Amniotic epithelial cell (primary cell): ENCODE results near the gene GTPBP4.
"Not testable (repeated sequence)": the region's sequence is repeated elsewhere in the genome, so short reads cannot be mapped to it uniquely, and the experiment has no call there.

ENCODE experiments used
- DNase-seq: peaks from one replicate; pipeline ENCODE4 v3.0.0-alpha.2; 2010; ENCODE audit warnings: low read depth

Gene GTPBP4

DNA sequence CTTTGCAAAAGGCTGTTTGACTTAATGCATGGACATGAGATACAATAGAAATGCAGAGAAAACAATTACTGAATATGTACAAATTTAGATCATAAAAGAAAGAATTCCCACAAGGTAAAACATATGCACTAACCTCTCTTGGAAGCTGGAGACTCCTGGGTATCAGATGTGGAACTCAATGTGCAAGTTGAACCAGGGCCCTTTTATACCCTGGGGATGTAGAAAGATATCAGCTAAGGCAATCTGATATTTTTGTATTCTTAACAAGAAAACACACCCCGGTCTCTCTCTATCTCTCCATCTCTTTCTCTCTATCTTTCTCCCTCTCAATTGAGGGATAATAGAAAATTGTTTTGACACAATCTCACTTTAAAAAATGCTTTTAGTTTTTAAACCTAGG, 37.4 kb downstream of the GTPBP4 start, which contains the start of gene IDI2:
Gene IDI2, minus strand, starts transcription at position 177 of the 400 bp plus-strand sequence. CDS start 1,136 bp downstream, outside the sequence.
- DNase-seq: no peak

DNA sequence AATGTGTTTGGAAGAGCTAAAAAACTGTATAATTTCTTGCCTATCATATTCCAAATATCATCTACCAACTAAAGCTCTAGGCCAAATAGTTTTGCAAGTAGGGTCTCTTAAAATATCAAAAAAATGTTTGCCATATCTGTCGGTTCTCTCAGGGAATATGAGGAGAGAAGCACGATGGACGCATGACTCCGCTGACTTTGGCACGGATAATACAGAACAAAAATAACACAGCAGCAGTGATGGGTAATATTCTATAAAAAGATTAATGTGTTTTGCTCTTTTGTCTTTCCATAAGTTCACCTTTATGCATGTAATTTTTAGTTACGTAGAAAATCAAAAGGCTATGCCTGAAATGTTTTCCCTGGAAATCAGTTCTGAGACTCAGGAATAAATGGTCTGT, 38.3 kb downstream of the GTPBP4 start:
- no peak for DNase-seq

DNA sequence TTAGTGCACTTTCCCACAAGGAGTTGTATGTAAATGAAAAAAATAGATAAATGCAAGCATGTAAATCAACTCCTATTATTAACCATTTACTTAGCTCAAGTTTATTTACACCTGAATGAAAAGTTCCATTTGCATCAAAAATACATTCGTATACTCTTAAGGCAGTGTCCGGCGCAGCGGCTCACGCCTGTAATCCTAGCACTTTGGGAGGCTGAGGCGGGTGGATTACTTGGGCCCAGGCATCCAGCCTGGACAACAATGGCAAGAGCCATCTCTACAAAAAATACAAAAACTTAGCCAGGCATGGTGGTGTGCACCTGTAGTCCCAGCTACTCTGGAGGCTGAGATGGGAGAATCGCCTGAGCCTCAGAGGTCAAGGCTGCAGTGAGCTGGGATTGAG, 41.6 kb downstream of the GTPBP4 start:
- no peak for DNase-seq

DNA sequence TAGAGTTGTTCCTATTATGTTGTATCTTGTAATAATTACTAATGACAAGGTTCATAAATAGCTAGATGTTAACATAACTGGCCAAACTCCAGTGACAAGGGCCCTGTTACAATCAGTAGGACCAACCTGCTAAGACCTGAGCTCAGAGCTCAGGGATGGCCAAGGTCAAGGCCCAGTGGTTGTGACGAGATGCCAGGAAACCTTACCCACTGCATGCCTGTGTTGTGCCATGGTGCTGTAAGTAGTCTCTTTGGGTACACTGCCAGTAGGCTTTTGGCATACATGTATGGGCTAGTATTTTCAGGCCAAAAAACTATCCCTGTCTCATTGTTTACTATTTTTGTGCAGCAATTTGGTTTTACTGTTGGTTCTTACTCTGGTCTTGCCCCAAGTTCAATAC, 45.4 kb downstream of the GTPBP4 start:
- DNase-seq: no peak

DNA sequence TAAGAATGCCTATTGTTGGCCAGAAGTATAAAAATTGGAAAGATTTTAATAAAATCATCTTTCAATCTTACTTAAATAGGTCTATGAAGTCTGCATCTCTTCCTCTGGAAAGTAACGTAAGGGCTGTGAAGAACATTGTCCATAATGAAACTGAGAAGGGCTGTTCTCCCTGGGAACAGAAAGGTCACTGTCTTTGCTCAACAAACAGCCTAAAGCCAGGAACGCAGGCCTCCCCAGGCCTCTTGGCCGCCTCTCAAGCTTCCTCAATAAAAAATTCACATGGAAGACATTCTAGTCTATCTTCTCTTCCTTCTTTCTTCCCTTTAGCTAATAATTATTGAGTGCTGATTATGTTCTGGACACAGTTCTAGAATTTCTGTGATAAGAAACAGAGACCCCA, 46.5 kb downstream of the GTPBP4 start:
- DNase-seq: no peak

DNA sequence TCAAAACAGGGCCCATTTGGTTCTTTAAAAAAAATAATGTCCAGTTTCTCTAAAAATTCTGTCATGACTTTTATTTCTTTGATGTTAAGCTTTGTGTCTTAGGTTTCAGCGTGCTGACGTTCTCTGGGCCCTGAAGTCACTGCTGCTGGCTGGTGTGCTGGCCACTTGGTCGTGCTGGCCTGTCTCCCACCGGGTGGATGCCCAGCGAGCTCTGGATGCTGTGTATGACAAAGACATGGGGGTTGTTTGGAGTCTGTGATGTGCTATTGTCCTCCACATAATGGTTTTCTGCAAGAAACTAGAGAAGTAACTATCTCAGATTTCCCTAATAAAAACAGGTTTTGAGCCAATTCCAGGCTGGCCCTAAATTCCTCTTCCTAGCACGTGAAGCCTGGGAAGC, 47.0 kb downstream of the GTPBP4 start:
- DNase-seq: no peak

DNA sequence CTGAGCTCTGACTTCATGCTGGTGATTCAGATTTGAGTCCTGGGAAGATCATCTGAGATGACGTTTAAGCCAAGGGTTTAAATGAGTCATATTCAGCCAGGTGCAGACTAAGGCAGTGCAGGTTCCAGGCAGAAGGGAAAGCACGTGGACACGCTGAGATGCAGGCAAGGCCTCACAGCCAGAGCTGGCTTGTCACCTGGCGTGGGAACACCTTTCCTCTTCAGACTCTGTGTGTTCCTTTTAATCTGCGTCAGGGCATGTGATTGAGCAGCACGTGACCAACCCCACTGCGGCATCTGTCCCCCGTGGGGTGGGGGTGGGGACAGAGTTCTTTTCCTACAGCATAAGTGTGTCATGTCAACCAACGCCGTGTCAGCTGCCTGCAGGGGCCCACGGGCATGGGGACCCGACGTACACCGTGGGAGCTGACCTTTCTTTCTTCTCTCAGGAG, 48.1 kb downstream of the GTPBP4 start:
- DNase-seq: peak; percentile 86

DNA sequence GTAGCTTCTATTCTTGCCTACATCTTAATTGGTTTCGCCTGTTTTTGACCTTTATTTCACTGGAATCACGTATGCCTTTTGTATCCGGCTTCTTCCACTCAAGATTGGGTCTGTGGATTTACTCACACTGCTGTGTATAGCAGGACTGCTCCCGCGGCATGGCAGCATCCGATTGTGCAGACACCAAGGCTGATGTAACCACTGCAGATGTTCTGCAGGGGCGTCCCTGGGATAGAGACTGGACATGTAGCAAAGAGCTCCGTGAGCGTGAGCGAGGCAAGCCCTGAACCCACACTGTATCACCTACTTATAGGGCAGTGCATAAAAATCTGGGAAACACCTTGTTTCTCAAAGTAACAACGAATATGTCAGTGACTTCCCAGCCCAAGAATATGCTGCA, 48.9 kb downstream of the GTPBP4 start:
- no peak for DNase-seq

DNA sequence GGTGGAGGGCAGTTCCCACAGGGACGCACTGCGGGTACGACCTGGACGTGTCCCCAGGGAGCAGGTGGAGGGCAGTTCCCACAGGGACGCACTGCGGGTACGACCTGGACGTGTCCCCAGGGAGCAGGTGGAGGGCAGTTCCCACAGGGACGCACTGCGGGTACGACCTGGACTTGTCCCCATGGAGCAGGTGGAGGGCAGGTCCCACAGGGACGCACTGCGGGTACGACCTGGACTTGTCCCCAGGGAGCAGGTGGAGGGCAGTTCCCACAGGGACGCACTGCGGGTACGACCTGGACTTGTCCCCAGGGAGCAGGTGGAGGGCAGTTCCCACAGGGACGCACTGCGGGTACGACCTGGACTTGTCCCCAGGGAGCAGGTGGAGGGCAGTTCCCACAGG, 50.5 kb downstream of the GTPBP4 start:
- not testable (repeated sequence) for DNase-seq

DNA sequence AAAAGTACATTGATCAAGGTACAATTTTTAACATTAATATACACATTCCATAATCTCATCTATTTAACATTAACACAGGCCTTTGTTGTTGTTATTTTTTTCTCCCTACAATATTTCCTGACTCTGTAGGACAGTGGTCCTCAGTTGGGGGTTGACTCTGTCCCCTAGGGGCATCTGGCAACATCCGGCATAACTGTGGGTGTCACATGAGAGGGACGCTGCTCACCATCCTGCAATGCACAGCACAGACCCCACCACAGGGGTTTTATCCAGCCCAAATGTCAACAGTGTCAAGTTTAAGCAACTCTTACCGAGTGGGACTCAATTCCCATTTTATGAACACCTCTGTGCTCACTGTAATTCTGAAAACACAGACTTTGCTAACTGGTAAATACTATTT, 51.9 kb downstream of the GTPBP4 start:
- DNase-seq: no peak

DNA sequence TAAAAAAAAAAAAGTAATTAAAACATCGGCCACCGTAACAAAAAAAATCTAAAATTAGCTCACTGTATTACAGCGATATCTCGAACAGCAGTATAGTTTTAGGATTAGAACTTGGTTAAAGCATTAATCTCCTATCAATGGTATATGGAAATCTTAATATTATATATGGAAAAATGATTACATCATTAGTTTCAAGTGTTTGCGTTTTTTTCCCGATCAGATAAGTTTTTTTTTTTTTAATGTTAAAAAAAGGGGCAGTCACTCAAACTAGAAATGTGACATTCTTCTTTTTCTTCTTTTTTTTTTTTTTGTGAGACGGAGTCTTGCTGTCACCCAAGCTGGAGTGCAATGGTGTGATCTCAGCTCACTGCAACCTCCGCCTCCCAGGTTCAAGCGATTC, 53.3 kb downstream of the GTPBP4 start:
- no peak for DNase-seq

DNA sequence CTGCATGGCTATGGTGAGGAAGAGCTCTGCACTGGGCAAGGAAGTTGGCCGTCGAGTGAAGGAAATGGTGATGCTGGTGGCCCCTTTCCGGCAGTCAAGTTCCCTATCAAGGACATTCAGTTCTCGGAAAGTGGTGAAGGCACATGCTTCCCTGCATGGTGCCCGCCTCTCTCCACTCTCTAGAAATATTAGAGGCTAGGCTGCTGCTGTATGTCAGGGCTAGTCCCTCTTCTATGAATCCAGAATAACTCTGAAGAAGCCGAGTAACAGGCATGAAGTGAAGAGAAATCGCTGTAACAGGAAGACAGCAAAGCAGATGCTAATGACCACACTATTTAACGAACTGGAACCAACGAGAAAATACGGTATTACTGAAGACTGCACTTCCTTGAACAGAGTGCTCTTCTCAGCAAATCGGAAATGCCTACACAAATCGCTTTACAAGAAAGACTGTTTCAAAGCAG, 55.3 kb downstream of the GTPBP4 start:
- DNase-seq: no peak

DNA sequence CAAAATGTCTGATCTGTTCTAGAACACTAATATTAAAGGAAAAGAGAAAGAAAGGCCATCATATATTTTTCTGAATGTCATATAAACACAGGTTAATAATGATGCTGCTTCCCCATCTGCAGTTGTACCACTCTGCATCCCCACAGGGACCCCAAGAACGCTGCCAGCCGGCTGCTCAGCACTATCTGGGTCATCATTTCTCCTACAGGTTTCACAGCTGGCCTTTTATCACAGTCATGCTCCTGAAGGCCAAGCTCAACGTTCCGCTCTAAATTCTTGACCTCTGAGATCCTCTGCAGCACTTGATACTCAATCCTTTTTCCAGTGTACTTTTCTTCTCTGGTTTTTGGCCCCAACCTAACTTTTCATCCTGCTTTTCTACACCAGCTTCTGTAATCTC, 55.9 kb downstream of the GTPBP4 start:
- no peak for DNase-seq

DNA sequence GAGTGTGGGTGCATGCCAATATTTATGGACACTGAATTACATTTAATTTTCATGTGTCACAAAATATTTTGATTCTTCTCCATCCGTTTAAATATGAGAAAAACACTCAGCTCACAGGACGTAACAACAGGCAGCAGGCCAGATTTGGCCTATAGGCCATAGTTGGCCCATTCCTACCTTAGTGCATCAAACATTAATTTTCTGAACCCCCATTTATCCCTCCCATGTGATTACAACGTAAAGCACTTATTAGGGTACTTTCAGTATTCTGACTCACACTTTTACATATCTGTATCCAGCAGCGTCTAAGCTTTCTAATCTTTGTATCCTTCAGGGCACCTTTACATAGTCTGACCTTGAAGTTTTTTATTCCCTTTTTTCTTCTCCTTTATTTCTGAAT, 56.7 kb downstream of the GTPBP4 start:
- no peak for DNase-seq

DNA sequence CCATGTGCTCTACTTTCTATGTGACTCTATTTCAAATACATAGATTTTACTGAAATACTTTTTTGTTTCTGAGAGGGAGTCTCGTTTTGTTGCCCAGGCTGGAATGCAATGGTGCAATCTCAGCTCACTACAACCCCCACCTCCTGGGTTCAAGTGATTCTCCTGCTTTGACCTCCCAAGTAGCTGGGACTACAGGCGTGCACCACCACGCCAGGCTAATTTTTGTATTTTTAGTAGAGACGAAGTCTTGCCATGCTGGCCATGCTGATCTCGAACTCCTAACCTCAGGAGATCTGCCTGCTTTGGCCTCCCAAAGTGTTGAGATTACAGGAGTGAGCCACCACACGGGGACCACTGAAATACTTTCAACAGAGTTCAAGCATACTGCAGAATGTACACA, 57.2 kb downstream of the GTPBP4 start:
- no peak for DNase-seq

DNA sequence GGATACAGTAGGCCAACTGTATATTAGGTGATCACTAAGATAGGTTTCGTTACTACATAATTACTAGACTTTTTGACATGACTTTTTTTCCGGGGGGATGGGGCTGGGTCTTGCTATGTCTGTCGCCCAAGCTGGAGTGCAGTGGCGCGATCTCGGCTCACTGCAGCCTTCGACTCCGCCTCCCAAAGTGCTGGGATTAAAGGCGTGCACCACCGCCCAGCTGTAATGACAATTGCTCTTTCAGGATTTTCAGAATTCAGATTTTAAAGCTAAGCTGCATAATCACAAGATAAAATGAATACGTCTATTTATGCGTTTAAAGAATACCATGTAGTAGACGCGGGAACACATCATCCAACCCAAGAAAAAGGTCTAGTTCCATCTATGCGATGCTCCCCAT, 59.7 kb downstream of the GTPBP4 start:
- no peak for DNase-seq

DNA sequence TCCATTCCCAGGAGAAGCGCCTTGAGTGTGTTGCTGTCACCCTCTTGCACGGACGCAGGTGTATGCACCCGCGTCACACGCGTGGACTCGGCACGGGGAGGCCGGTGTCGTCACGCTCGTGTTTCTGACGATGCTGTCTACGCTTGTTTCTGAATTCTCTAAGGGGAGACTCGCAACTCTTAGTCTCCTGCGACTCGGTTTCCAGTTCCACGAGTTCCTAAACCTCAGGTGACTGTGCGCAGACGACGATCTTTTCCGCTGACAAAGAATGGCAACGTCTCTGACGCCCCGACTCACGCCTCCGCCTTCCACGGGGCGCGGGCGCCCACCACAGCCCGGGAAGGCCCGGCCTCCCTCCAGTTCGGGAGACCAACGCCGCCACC, 60.1 kb downstream of the GTPBP4 start:
- DNase-seq: no peak

DNA sequence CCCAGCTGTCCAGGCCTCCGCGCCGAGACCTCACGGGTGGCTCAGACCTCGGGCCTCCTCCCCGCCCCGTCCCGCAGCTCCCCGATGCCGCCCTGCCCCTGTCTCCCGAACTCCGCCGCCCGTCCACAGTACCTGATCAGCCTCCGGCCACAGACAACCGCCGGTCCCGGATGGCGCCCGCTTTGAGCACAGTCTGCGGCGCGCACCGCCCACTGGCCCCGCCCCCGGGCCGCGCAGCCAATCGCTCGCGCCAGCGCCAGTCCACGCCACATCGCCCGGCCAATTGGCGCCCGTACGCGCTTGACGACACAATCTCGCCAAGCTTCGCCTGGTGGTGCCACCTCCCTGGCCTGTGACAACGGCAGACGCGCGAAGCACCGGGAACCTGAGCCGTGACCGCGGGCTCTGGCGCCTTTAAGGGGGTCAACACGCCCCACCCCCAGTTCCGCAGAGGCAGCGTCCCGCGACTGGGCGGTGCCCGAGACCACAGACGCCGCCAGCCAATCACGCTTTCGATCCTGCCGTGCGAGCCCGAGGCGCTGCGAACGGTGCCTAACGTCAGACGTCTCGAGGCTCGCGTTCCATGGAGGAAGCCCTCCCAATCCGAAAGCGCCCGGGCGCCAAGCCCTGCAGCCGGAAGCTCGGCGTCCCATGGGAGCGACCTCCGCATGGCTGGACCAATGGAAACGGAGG, 60.6 kb downstream of the GTPBP4 start, which contains the start of gene IDI1:
Gene IDI1, minus strand, starts transcription at position 388 of the 693 bp plus-strand sequence. Its CDS starts 116 bp downstream, at position 272.
- peak; percentile 98 for DNase-seq

DNA sequence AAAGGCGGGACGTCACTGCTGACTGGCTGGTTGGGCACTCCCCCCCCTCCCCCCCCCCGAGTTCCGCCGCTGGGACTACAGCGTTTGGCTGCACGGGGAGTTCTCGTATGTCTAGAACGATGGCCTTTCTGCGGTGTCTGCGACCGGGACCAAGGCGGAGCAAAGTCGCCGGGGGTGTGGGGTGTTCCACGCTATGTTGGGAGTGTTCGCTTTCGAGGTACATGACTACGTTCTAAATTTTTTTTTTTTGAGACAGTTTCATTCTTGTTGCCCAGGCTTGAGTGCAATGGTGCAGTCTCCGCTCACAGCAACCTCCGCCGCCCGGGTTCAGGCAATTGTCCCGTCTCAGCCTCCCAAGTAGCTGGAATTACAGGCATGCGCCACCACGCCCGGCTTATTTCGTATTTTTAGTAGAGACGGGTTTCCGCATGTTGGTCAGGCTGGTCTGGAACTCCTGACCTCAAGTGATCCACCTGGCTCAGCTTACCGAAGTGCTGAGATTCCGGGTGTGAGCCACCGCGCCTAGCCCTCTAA, 61.3 kb downstream of the GTPBP4 start:
- DNase-seq: no peak

DNA sequence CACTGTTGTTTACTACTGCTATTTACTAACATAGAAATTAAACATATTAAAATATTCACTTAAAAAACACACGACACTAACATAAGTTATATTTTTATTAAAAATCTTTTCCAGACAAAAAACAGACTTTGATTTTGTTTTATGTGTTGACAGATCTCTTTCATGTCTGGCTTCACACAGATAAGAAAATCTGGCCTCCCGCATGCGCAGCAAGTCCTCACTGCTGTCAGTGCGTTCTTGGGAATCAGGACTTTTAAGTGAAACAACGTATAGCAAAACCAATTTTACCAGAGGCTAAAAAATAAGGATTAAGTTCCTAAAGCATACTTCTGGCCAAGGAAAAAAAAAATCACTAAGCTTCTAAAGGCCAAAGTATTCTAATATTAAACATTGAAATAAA, 61.9 kb downstream of the GTPBP4 start:
- DNase-seq: peak; percentile 59

DNA sequence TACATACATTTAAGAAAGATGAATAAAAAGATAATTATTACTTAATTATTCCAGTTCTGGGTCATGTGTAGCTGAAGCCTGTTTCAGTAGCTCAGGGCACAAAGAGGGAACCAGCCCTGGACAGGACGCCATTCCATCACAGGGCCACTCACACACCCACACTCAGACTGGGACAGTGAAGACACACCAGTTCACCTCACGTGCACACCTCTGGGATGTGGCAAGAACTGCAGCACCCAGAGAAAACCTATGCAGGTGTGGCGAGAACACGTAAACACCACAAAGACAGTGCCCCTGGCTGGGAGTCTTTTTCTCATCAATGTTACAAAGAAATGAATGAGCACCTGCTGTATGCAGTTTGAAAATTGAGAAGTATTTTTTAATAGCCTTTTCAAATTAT, 62.3 kb downstream of the GTPBP4 start:
- DNase-seq: no peak

DNA sequence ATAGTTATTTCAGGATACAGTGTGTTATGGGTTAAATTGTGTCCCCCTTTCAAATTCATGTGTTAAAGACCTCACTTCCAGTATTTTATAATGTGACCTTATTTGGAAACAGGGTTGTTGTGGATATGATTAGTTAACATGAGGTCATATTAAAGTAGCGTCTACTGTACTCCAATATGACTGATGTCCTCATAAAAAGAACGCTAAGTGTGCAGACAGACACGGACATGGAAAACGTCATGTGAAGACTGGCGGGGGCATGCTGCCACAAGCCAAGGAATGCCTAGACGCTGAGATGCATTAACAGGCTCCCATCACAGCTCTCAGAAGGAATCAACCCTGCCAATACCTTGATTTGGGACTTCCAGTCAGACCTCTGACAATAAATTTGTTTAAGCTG, 66.5 kb downstream of the GTPBP4 start:
- DNase-seq: no peak

DNA sequence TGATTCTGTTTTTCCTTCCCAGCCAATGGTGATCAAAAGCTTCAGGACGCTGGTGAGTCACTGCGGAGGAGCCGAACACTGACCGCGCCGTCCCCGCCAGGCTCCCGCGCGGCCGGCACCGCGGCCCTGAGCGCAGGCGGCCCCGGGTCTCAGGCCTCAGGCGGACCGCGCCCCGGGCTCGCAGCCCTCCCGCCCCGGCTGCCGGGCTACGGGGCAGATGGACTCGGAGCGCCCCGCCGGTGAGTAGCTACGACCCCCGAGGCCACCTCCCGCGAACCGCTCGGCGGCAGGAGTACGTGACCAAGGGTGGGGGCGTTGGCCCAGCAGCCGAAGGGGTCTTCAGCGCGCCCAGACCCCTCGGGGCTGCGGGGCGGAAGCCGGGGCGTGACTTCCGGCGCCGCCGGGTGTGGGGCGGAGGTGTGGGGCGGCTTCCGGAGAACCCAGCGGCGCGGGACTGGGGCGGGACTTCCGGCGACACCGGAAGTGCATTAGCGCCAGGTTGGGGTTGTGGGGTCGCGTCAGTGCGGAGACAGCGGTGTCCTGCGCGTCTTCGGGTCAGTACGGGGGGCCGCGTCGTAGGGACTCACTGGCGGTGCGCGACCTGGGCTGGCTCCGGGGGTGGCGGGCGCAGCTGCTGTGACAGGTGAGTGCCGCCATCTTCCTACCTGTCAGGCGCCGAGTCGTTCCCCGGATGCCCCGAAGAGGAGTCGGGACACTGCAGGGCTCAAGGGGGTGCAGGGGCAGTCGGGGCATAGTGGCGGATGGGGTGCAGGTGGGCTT, 68.3 kb downstream of the GTPBP4 start, which contains the start of gene WDR37:
Gene WDR37, plus strand, starts transcription at position 60 of the 780 bp plus-strand sequence. CDS start 15,771 bp downstream, outside the sequence.
- peak; percentile 94 for DNase-seq
